Gastrocnemius medialis (tissue), 4 donors: ENCODE measurements around the gene NLRP11.

Source experiments
- CTCF ChIP-seq, 5 experiments: fragments of 450-650 bp in 3 of 5; fragments of 200-600 bp in 2 of 5; sonication (generic) in 2 of 5; IDR thresholded peaks in 4 of 5; conservative IDR thresholded peaks in 1 of 5; 1 replicate in 4 of 5; 2 replicates in 1 of 5; pipeline ENCODE4 v1.5.1; 2016 to 2019; ENCODE audit warnings: antibody characterized with exemption in 5 of 5, mild to moderate bottlenecking in 3 of 5, moderate library complexity in 3 of 5
- POLR2A ChIP-seq, 2 donors: fragments of 450-650 bp; IDR thresholded peaks; one replicate each; pipeline ENCODE4 v1.6.1; 2017; ENCODE audit warnings: antibody characterized with exemption in 2 of 2, mild to moderate bottlenecking in 2 of 2, moderate library complexity in 2 of 2

- TF ChIP-seq CTCF (IDR thresholded peaks at IDR 0.05 in 4 of 5, conservative IDR thresholded peaks at IDR 0.05 in 1 of 5): no peak
- TF ChIP-seq POLR2A (IDR thresholded peaks at IDR 0.05): no peak
Observed at GRCh38 chr19:55802281-55802680, 29.5 kb downstream of the NLRP11 start.
